Measurements from ENCODE around the gene PCDHB11.

- peak; percentile 31 for TF ChIP-seq CTCF (IDR thresholded peaks at IDR 0.05; ENCODE audit: low read depth, low read length)
- TF ChIP-seq EZH2phosphoT487 (IDR thresholded peaks at IDR 0.05; ENCODE audit: low read depth), result no peak
These were observed at the start of gene PCDHB11 for GRCh38 chr5:141199359-141200235.
